SK-N-MC (cell line): Measurements from ENCODE around the gene ATXN1.

Experiments
- EZH2 ChIP-seq: fragments of 200-600 bp; sonication (generic); IDR thresholded peaks from one replicate; pipeline ENCODE4 v1.6.1; 2017; ENCODE audit warnings: antibody characterized with exemption
- FOXP2 ChIP-seq: optimal IDR thresholded peaks from 2 replicates; pipeline ENCODE3; 2011; ENCODE audit warnings: mild to moderate bottlenecking, moderate library complexity; ENCODE audit not compliant: insufficient read depth; ENCODE audit errors: extremely low read length, control extremely low read depth
- POLR2AphosphoS5 ChIP-seq: IDR thresholded peaks from 2 replicates; pipeline ENCODE4 v1.6.1; 2012; ENCODE audit warnings: mild to moderate bottlenecking, low read depth, low read length, borderline replicate concordance

GRCh38 chr6:16688984-16689636, 72.2 kb downstream of the ATXN1 start:
- no peak for TF ChIP-seq EZH2
- no peak for TF ChIP-seq POLR2AphosphoS5
- TF ChIP-seq FOXP2, result no peak
